Activated CD4-positive, alpha-beta T cell treated with anti-CD3 and anti-CD28 coated beads for 1 hour (primary cell): ENCODE data around the gene COPA.
A peak's percentile ranks its signal among the peaks of the same experiment; 100 is the strongest.
"Not testable (repeated sequence)": the region's sequence is repeated elsewhere in the genome, so short reads cannot be mapped to it uniquely, and the experiment has no call there.

ENCODE experiments used
- DNase-seq: peaks from one replicate; pipeline ENCODE4 v3.0.0-alpha.2; 2020

The COPA gene

DNA sequence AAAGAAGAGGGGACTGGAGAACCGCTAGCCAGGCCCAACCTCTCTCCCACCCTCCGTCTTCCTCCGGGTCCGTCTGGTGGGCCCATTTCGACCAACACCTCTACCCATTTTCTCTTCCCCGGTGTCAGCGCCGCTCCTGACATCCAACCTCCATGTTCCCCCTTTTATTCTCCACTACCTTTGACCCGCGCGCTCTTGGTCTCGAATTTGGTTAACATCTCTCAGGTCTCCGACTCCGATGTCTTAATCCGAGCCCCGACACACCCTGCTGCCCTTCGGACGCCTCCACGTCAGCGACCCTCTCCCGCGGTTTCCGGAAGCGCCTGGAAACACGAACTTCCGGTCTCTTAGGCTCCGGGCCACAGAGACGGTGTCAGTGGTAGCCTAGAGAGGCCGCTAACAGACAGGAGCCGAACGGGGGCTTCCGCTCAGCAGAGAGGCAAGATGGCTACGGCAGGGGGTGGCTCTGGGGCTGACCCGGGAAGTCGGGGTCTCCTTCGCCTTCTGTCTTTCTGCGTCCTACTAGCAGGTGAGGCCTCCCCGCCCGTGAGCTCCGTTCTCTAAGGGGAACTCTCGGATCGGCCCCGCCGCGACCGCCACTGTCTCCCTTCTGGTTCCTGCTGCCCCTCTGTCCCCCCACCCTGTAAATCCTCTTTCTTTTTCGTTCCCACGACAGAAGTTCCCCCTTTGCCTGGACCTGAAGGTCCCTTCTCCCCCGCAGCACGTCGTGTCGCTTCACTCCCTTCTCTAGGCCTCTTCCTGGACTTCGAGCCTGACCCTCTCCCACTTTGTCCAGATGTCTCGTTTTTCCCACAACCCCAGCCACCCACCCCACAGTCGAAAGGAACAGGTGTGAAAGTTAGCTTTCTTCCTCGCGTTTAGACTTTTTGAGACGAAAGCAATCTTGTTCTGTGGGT is at the start of gene COPA, which contains the start of gene NCSTN:
TSS of gene COPA (minus strand) at position 298 of the 917 bp plus-strand sequence. CDS start at position 218, 80 bp downstream.
TSS of gene NCSTN (plus strand) at position 431 of the 917 bp plus-strand sequence. CDS start at position 445, 14 bp downstream.
- peak; percentile 81 for DNase-seq

DNA sequence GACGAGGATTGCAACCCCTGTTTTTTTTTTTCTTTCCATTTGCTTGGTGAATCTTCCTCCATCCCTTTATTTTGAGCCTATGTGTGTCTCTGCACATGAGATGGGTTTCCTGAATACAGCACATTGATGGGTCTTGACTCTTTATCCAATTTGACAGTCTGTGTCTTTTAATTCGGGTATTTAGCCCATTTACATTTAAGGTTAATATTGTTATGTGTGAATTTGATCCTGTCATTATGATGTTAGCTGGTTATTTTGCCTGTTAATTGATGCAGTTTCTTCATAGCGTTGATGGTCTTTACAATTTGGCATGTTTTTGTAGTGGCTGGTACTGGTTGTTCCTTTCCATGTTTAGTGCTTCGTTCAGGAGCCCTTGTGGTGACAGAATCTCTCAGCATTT is 45.4 kb upstream of the COPA start:
- not testable (repeated sequence) for DNase-seq

DNA sequence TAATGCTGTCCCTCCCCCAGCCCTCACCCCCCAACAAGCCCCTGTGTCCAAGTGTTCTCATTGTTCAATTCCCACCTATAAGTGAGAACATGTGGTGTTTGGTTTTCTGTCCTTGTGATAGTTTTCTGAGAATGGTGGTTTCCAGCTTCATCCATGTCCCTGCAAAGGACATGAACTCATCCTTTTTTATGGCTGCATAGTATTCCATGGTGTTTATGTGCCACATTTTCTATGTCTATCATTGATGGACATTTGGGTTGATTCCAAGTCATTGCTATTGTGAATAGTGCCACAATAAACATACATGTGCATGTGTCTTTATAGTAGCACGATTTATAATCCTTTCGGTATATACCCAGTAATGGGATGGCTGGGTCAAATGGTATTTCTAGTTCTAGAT is 41.8 kb upstream of the COPA start:
- DNase-seq: not testable (repeated sequence)

DNA sequence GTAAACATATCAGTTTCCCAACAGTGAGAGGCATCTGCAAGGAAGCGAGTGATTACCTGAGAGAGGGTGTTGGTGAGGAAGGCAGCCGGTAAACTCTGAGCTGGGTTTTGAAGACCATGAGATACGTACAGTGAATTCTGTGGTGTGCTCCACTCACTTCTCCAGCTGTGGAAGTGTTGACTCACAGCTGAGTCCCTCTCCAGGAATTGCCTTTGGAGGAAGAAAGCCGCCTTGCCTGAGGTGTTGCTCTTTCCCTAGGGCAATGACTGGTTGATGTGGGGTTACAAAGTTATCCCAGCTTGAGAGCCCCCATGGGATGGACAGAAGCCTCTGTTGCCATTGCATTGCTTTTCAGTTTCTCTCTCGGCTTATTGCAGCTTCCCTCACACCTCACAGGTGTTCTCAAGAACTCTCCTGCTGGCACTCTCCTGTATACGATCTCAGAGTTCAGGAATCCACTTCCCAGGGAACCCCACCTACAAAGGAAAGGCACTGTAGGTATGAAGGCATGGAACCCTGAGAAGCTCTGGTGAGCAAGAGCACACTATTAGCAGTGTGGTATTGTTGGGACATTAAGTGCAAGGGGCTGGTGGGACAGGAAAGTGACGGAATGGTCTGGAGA is 34.6 kb upstream of the COPA start:
- DNase-seq: no peak

DNA sequence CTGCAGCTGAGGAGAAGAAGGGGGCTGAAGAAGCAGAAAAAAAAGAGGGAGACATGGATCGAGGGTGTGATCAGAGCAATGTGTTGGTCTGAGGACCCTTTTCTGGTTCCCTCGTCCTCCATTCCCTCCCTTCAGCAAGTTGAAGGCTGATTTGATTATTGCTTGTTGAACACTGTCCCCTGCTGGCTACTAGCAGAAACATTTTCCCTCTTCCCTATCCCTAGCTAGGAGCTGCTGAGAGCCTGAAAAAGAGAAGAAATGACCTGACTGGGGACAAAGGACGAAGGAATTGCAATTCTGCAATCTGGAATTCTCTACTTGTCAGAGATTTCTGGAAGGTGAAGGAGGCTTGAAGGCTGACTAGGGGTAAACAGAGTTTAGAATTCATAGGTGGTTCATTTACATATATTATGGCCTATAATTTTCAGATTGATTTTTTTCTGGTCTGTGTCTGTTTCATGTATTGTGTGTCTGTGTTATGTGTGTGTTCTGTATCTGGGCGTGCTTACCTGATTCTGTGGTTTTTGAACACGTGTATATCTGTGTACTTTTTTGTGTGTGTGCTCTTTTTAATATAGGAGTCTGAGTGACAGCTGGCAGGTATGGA is 33.6 kb upstream of the COPA start:
- no peak for DNase-seq

DNA sequence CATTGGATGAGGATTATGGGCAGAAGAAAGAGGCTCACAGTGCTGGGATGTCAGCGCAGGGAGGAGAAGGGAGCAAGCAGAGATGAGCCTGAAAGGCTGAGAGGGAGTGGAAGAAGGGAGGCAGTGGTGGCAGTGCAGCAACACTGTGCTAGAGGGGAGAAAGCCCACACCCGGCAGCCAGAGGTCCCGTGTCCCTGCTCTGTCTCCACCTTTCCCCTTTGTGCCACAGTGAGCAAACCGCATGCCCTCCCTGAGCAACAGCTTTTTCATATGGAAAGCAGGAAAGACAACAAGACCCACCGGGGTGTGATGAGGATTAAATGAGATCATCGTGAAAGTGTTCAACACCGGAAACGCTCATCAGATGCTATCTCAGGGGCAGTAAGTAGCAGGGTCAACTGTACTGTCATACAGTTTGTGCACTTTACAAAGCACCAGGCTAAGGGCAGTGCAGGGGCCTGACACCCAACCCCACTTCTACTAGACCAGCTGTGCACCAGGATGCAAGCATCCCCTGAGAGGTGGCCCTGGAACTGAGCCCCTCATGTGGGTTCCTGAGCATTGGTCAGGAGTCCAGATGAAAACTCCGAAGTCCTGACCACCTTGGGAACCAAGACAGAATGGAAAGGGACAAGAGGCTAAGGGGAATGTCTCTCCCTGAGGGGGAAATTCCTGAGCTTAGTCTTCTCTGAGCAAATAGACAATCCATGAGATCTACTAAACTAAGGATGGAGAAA is 32.9 kb upstream of the COPA start:
- no peak for DNase-seq

DNA sequence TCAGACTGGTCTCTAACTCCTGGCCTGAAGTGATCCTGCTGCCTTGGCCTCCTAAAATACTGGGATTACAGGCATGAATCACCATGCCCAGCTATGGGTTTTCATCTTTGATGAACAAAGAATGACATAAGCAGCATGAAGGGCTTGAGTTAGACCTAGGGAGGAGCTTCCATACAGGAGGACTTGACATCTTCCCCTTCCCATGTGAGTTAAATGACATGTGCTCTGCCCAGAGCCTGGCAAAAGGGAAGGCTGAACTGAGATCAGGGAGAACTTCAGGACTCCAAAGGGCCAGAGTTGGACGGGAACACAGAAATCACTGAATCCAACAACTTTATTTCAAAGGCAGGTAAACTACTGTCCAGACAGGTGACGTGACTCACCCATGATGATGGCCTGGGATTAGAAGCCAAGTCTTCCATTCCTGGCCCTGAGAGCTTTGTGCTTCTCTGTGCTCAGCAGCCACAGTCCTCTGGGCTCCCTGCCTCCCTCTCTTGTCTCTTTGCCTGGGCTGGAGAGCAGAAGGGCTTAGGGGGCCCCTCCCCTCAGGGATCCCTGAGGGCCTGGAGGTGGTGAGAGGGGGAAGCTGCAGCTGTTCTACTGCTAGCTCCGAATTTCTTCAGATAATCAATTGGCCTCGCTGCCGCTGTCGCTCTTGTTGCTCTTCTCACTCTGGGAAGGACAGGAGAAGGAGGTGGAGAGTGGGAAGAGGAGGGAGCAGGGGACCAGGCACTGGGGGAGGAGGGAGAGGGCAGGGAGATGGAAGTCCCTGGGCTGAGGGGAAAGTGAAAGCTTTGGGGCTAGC is 31.5 kb upstream of the COPA start:
- no peak for DNase-seq

DNA sequence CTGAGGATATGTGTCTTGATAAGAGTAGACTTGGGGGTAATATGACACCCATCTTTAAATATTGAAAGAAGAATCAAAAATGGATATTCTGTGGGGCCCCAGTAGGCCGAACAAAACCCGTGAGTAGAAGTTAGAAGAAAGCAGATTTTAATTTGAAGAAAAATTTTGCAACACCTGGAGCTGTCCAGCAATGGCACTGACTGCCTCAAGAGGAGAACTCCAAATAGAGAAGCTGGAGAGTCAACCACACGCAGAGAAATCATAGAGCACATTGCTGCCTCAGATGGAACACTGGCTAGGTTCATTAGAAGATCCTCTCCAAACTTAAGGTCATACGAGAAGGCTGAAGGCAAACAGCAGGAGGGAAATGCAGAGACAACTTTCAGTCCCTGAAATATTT is 30.6 kb upstream of the COPA start:
- DNase-seq: no peak

DNA sequence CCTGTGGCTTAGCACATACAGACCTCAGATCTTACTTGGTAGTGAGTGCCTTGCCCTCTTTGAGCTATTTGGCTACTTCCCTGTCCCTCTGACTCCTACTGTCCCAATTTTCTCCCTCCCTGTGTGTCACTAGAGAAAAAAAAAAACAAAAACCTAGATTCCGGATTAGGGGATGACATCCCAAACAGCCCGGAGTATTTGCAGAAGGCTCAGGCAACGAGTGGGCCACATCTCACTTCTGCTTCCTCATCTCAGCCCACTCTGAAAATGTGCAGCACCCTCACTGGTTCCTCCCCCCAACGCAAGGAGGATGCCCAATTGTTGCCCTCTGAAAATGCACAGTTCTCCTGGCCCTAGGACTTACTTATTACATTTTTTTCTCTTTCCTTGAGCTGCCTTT is 28.7 kb upstream of the COPA start:
- no peak for DNase-seq

DNA sequence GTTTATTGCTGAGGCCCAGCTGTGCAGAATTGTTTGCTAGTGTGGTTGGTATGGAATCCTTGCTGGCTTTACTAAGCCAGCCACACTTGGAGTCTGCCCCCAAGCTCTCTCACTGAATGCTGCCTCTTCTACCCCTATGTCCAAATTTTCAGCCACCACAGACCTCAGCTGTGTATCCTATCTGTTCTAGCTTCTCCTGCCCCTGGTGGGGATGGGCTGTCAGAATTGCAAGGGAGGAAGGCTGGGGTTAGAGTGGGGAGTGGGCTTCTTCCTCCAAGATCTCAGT is 28.2 kb upstream of the COPA start:
- no peak for DNase-seq

DNA sequence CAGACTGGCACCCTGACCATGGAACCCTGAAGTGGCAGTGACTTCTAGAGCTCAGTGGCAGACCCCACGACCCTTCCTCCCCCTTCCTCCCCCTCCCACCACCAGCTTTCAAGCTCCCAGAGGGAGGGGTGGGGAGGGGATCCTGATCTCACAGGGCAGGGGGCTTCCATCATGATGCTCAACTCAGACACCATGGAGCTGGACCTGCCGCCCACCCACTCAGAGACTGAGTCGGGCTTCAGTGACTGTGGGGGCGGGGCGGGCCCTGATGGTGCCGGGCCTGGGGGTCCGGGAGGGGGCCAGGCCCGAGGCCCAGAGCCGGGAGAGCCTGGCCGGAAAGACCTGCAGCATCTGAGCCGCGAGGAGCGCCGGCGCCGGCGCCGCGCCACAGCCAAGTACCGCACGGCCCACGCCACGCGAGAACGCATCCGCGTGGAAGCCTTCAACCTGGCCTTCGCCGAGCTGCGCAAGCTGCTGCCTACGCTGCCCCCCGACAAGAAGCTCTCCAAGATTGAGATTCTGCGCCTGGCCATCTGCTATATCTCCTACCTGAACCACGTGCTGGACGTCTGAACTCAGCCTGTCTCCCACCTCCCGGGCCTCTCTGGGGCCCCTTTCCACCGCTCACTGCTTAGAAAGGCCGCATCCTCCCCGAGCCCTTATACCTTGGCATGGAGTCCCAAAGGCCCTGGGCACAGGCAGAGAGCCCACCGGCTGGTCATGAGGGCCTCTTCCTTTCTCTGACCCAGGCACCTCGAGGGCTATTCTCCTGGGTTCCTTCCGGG is 27.7 kb upstream of the COPA start:
- DNase-seq: no peak

DNA sequence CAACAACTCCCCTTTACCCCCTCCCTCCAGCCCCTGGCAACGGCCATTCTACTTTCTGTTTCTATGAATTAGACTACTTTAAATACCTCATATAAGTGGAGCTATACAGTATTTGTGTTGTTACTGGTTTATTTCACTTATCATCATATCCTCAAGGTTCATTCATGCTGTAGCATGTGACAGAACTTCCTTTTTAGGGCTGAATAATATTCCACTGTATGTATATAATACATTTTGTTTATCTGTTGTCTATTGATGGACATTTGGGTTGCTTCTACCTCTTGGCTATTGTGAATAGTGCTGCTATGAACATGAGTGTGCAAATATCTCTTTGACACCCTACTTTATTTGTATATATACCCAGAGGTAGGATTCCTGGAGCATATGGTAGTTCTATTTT is 26.0 kb upstream of the COPA start:
- DNase-seq: no peak

DNA sequence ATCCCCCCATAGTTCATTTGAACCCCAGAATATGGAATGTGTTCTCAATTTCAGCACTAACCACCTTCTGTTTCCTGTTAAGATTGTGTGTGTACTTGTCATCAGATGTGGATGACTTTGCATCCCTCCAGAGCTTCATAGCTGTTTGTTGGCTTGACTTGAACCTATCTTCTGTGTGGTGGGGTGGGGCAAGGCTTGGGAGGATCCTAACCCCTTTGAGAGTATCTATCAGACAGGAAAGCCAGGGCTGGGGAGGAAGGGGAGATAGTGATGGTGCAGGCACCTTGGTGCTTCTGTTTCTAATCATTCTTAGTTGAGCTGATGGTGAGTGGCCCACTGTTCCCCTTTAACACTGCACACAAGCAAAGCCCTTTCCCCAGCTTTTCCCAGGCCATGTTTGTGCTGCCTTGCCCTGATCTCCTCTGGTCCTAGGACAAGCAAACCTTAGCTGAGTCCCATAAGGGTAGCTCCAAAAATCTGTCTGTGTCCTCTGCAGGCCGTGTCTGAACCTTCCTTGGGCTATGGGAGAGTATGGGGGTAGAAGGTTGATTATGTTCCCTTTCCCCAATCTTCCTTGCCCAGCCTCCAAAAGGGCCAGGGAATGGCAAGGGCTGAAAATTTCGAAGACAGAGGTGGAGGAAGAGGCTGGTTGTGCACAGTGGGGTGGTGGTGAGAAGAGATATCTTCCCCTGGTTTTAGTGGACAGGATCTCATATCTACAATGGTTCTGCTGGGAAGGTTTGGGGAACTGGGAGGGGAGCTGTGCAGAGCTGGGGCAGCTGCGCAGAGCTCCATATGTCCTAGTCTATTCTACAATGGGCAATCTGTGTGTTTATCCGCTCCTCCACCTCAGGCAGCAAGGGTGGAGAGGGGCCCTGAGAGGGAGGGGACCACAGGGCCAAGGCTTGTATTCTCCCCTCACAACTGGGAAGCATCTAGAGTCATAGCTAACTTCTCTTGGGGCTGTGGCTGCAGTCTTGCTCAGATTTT is 25.2 kb upstream of the COPA start:
- DNase-seq: no peak

DNA sequence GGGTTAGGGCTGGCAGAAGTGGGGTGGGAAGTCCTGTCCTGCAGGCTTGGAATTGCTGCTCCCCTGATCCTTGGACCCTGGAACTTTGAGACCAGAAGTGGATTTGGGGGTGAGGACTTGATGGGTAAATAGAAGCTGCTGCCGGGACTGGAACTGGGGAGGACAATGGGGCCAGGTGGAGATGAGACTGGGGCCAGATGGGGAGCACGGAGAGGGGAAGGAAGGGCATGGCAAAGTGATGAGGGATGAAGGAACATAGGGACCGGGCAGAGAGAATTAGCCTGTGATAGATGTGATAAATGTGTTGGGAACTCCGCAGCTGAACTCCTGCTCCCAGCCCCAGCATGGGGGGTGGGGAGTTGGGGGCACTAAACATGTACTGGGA is 24.5 kb upstream of the COPA start:
- DNase-seq: no peak

DNA sequence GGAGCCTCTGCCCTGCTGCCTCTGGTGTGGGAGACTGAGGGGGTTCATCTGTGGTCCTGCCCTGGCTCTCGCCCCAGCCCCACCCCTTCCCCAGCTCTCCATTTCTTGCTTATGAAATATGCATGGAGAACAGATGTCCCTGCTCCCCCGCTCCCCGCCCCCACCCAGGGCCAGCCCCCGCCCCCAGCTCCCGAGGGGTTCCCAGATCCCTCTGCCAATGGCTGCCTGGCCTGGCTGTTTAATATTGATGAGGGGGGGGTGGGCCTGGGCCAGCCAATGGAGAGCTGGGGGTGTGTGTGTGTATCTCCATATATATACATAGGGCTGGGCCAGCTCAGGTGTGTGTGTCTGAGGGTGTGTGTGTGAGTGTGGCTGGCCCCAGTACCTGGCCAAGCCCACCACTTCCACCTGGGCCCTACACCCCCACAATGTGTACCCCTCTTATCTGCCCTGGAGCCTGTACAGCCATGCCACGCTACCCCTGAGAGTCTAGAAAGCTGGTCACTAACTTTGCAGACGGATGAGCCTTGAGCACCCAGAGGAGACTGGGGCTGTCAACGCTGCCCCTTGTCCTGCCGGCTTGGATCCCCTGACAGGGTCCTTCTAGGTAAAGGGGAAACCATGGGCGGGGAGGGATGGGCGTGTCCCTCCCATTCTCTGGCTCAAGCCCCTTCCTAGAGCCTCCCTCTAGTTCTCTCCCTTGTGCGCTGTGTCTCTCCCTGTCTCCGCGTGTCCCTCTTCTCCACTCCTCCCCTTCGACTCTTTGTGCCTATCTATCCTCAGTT is 23.9 kb upstream of the COPA start, which contains the start of gene NHLH1:
TSS of gene NHLH1 (plus strand) at position 341 of the 785 bp plus-strand sequence. CDS start 3,661 bp downstream, outside the sequence.
- DNase-seq: no peak

DNA sequence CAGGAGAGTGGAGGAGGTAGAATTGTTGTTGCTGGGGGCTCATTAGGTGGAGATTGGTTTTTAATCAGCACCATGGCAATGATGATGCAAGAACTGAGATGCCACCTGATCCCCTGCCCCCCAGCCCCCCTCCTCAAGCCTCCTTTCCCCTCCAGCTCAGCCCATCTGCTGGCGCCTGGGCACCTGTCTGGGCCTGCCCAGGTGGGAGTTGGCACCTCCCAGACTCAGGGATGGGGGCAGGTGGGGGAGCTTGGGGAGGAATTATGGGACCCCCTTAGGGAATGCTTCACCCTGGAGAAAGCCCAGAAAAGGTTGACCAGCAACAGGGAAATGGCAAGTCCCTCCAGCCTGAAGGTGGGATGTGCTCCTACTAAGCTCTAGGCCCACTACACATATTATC is 22.3 kb upstream of the COPA start:
- DNase-seq: no peak

DNA sequence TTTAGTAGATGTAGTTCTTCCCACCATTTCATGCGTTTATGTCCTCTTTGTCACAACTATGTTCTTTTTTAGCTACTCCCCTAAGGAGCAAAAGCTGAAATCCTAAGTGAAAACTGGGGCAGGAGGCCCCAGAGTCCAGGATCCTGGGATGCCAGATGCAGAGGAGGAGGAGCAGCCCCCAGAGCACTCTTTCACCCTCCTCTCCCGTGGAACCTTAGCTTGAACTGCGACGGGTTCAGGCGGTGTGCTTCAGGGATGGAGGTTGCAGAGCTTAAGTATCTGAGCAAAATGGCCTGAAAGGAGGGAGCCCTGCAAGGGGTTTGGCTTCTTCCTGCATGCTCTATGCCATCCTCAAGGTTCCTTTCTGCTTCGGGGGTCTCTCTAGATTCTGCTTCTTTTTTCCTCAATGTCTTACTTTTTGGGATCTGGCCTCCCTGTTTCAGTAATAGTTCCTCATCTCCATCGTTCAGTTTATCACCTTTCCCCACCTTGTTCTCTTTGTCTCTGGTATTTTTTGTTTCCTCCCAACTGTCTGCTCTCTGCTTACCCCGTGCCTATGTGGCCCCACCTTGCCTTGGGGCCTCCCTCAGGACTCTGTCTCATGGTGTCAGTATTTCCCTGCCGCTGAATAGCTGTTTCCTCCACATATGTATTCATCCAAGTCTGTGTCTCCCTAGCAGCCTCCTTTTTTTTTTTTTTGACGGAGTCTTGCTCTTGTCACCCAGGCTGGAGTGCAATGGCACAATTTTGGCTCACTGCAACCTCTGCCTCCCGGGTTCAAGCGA is 21.1 kb upstream of the COPA start:
- DNase-seq: no peak

DNA sequence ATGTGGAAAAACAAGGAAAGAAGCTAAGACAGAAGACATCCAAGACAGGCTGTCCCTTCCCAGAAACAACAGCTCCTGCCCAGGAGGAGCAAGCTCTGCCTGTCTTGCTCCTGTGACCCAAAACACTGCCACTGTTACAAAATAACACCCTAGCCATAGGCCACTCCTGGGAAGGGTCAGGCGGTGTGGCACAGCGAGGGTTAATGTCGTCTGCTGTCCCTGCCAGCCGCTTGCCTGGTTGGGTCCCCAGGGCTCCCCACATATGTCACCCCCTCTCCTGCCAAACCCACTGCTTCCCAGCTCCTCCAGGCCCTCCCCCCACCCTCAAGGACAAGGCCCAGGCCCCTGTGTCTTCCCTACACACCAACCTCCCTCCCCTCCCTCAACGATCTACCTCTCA is 20.0 kb upstream of the COPA start:
- DNase-seq: no peak
